GM12878 (cell line): Measurements from ENCODE around the gene PAX7. TPM values are rescaled to one million over a fixed set of nuclear protein-coding genes. Genes with fewer than 3 reads are reported as not detected.

ENCODE experiments used
- ATAC-seq: fragments of 200-7000 bp; cut with Tn5 transposase; 3 replicates; pipeline ENCODE4 v1.9.1; 2020; ENCODE audit warnings: mild to moderate bottlenecking, moderate library complexity
- Bru-seq: library from RNA; stranded (reverse); fragments of 400-500 nt; gene quantifications from one replicate; lab custom pipeline; 2021; lab: Mats Ljungman, UMichigan
- BruChase-seq, 2 experiments: library from RNA; stranded (reverse); fragments of 400-500 nt; gene quantifications; one replicate each; lab custom pipeline; 2021; lab: Mats Ljungman, UMichigan
- BruUV-seq: library from RNA; stranded (reverse); fragments of 400-500 nt; replicated peaks from 2 replicates; lab custom pipeline; 2021; lab: Mats Ljungman, UMichigan
- CTCF ChIA-PET: fragments of 300-600 bp; sonication (Branson Sonifier 250); formaldehyde crosslinking; extraction: SDS; loops from one replicate; lab custom pipeline; 2021; ENCODE audit warnings: inconsistent platforms; lab: Yijun Ruan, JAX
- POLR2A ChIA-PET: fragments of 350-600 bp; formaldehyde crosslinking; extraction: SDS; loops from one replicate; lab custom pipeline; 2021; ENCODE audit warnings: inconsistent platforms; lab: Charles Lee
- RAD21 ChIA-PET: fragments of 300-600 bp; sonication (Branson Sonifier 250); formaldehyde crosslinking; loops from one replicate; lab custom pipeline; 2023; ENCODE audit warnings: antibody characterized with exemption; ENCODE audit not compliant: unreplicated experiment; lab: Charles Lee
- SMC1A ChIA-PET: fragments of 300-600 bp; sonication (Branson Sonifier 250); formaldehyde crosslinking; loops from one replicate; lab custom pipeline; 2023; ENCODE audit not compliant: unreplicated experiment, uncharacterized antibody; lab: Charles Lee
- DNase-seq: peaks from one replicate; pipeline ENCODE4 v3.0.0-alpha.2; 2011; ENCODE audit warnings: low read depth, low spot score
- FAIRE-seq: peaks from 3 replicates; lab custom pipeline; 2011; peaks lifted over from hg19 to GRCh38; lab: Jason Lieb, UNC
- H2AFZ ChIP-seq: 2 replicates; pipeline ENCODE4 v1.6.0; 2011; ENCODE audit warnings: low read depth, low read length, control low read depth; ENCODE audit not compliant: control insufficient read depth
- H3K27ac ChIP-seq: 2 replicates; pipeline ENCODE4 v1.5.1; 2011; ENCODE audit warnings: control low read depth; ENCODE audit not compliant: control insufficient read depth, insufficient read depth
- H3K27me3 ChIP-seq, 2 experiments: replicated peaks in 1 of 2; 2 replicates each; pipeline versions ENCODE4 v1.6.0 to v1.6.1; 2011; ENCODE audit warnings: low read length in 1 of 2; ENCODE audit not compliant: control insufficient read depth in 2 of 2, insufficient read depth in 2 of 2
- H3K36me3 ChIP-seq, 2 experiments: 2 replicates each; pipeline ENCODE4 v1.5.1; 2011; ENCODE audit warnings: low read length in 1 of 2; ENCODE audit not compliant: control insufficient read depth in 2 of 2, insufficient read depth in 2 of 2
- H3K4me1 ChIP-seq: 2 replicates; pipeline ENCODE4 v1.6.1; 2011; ENCODE audit warnings: mild to moderate bottlenecking, low read length, moderate library complexity, mixed read lengths; ENCODE audit not compliant: control insufficient read depth, insufficient read depth
- H3K4me2 ChIP-seq: 2 replicates; pipeline ENCODE4 v1.6.0; 2011; ENCODE audit warnings: control low read depth; ENCODE audit not compliant: control insufficient read depth, insufficient read depth
- H3K4me3 ChIP-seq: fragments of 200-600 bp; sonication (generic); 2 replicates; pipeline ENCODE4 v1.5.1; 2016
- H3K79me2 ChIP-seq: 2 replicates; pipeline ENCODE4 v1.6.0; 2011; ENCODE audit warnings: low read length; ENCODE audit not compliant: control insufficient read depth, insufficient read depth
- H3K9ac ChIP-seq: 2 replicates; pipeline ENCODE4 v1.8.0; 2011; ENCODE audit warnings: low read length, control low read depth, mixed read lengths; ENCODE audit not compliant: control insufficient read depth, insufficient read depth
- H3K9me3 ChIP-seq: replicated peaks from 3 replicates; pipeline ENCODE4 v1.5.1; 2011; ENCODE audit warnings: mild to moderate bottlenecking, low read length; ENCODE audit not compliant: control insufficient read depth, insufficient read depth
- H4K20me1 ChIP-seq: 2 replicates; pipeline ENCODE4 v1.6.0; 2011; ENCODE audit not compliant: control insufficient read depth, insufficient read depth
- SUZ12 ChIP-seq: fragments of 200-600 bp; sonication (generic); IDR thresholded peaks from one replicate; pipeline ENCODE4 v1.6.1; 2018; ENCODE audit warnings: antibody characterized with exemption, mild to moderate bottlenecking; ENCODE audit not compliant: unreplicated experiment
- TCF12 ChIP-seq: IDR thresholded peaks from 2 replicates; pipeline ENCODE4 v1.6.1; 2011; ENCODE audit warnings: low read depth, mild to moderate bottlenecking, low read length
- WGBS: methylation state at CpG from one replicate; pipeline ENCODE4 v1.1.6; 2016; ENCODE audit warnings: low lambda C conversion rate; ENCODE audit not compliant: insufficient replicate concordance, insufficient coverage; ENCODE audit errors: missing lambda C conversion rate; 5-methylcytosine and 5-hydroxymethylcytosine counted together
- in situ Hi-C: fragments of 300-500 bp; cut with MboI; formaldehyde crosslinking; loops from 9 replicates; pipeline ENCODE4 v1.14.3; 2018; ENCODE audit warnings: mixed read lengths
- intact Hi-C: fragments of 100-400 bp; cut with micrococcal nuclease; formaldehyde crosslinking; loops from one replicate; pipeline ENCODE4 v1.14.2; 2022; ENCODE audit not compliant: unreplicated experiment
- long read RNA-seq, 2 experiments: library from polyadenylated mRNA; unstranded; transcript quantifications; one replicate each; pipeline ENCODE4 v2.0.0, GENCODE V29; 2019 to 2020
- polyA minus RNA-seq, 3 experiments: library from RNA; depleted of rRNA, polyadenylated mRNA; stranded (reverse); fragments of >200 nt; gene quantifications; 2 replicates each; pipeline ENCODE4 v1.2.3, GENCODE V29; 2011
- polyA plus RNA-seq, 11 experiments: library from polyadenylated mRNA; depleted of rRNA in 4 of 11; unstranded in 6 of 11; stranded (reverse) in 5 of 11; fragments of >200 nt; fragmentation: Nextera tagmentation in 4 of 11; fragmentation: Illumina TruSeq in 1 of 11; extraction: Ambion mirVana in 4 of 11; extraction: Trizol in 1 of 11; gene quantifications; 1 replicate in 1 of 11; 2 replicates in 10 of 11; pipeline versions ENCODE4 v1.2.1 to v1.2.3, GENCODE V29; 2011 to 2016; ENCODE audit warnings: inconsistent platforms in 2 of 11, missing spikeins in 2 of 11, low read depth in 1 of 11
- total RNA-seq, 4 experiments: library from RNA; depleted of rRNA in 3 of 4; stranded (reverse); fragments of >200 nt in 3 of 4; fragmentation: Illumina TruSeq in 1 of 4; extraction: Trizol in 1 of 4; gene quantifications; 2 replicates each; pipeline versions ENCODE4 v1.2.1 to v1.2.3, GENCODE V29; 2013 to 2021

PAX7 gene
- total RNA-seq (2013; cell fraction: nucleolus; rRNA removed) = not detected in 2 replicates
- total RNA-seq (2014; rRNA removed) = not detected in 2 replicates
- not detected in 2 replicates for total RNA-seq (2014; rRNA removed; fragmentation: Illumina TruSeq; extraction: Trizol)
- total RNA-seq (2021) = not detected in 2 replicates
- not detected for polyA plus RNA-seq (2011; ENCODE audit: low read depth)
- not detected in 2 replicates for polyA plus RNA-seq (2011; rRNA removed)
- polyA plus RNA-seq (2011; cell fraction: cytosol; rRNA removed) = not detected in 2 replicates
- not detected in 2 replicates for polyA plus RNA-seq (2011; cell fraction: nucleus; rRNA removed)
- not detected in 2 replicates for polyA plus RNA-seq (2012)
- polyA plus RNA-seq (2014; fragmentation: Illumina TruSeq; extraction: Trizol) = not detected in 2 replicates
- not detected for polyA plus RNA-seq (2014; fragmentation: Nextera tagmentation; extraction: Ambion mirVana)
- polyA plus RNA-seq (2014; rRNA removed) = not detected in 2 replicates
- not detected for polyA plus RNA-seq (2016; fragmentation: Nextera tagmentation; extraction: Ambion mirVana)
- polyA minus RNA-seq (2011; rRNA and poly(A)+ RNA removed) = not detected in 2 replicates
- polyA minus RNA-seq (2011; cell fraction: cytosol; rRNA and poly(A)+ RNA removed) = not detected in 2 replicates
- polyA minus RNA-seq (2011; cell fraction: nucleus; rRNA and poly(A)+ RNA removed) = not detected in 2 replicates
- Bru-seq, nascent RNA = not detected
- not detected for BruChase-seq, experiment 1, labeled RNA remaining after a 6-hour chase
- BruChase-seq, experiment 2, labeled RNA remaining after a 2-hour chase = not detected
- long read RNA-seq, experiment 1 = 0 reads
- long read RNA-seq, experiment 2 = 0 reads

GRCh38 chr1:18630511-18631495 is at the start of gene PAX7:
TSS of gene PAX7 (plus strand) at chr1:18630846. CDS start at chr1:18631604, 758 bp downstream.
- SMC1A ChIA-PET = no interaction called here
- no peak within 1 kb of the TSS for H2AFZ ChIP-seq
- H3K9me3 ChIP-seq = no peaks in the 10 kb centered on the region
- intact Hi-C loops = no loop called here
- ATAC-seq = no peak
- H3K4me3 ChIP-seq = no peak within 1 kb of the TSS
- no TSS peak for BruUV-seq
- POLR2A ChIA-PET = no interaction called here
- no peaks in the 10 kb centered on the region for H3K36me3 ChIP-seq
- no peak within 1 kb of the TSS for H3K27ac ChIP-seq
- H3K9ac ChIP-seq = no peak within 1 kb of the TSS
- no peaks in the 10 kb centered on the region for H3K79me2 ChIP-seq
- in situ Hi-C loops = no loop called here
- TF ChIP-seq TCF12 (no peak), SUZ12 (peak; percentile 81)
- no peak for FAIRE-seq
- RAD21 ChIA-PET = no interaction called here
- no peak within 1 kb of the TSS for H3K4me2 ChIP-seq
- no peaks in the 10 kb centered on the region for H3K4me1 ChIP-seq
- CTCF ChIA-PET = no interaction called here
- no peaks in the 10 kb centered on the region for H4K20me1 ChIP-seq
- 18% methylated on average over 33 of the region's 70 CpGs for WGBS
- no peak for DNase-seq
- peaks cover 18 to 19% of the 10 kb centered on the region in 2 experiments for H3K27me3 ChIP-seq
